Measurements from ENCODE around the gene CAPZA2. TPM values are rescaled to one million over a fixed set of nuclear protein-coding genes. Genes with fewer than 3 reads are reported as not detected.

CAPZA2 gene
- total and polyA plus RNA-seq, 9 of the 15 experiments (the other 6 are each of a cell fraction or from before 2014, with no cell fraction given) = 67.0 to 524 (median 176) TPM

DNA sequence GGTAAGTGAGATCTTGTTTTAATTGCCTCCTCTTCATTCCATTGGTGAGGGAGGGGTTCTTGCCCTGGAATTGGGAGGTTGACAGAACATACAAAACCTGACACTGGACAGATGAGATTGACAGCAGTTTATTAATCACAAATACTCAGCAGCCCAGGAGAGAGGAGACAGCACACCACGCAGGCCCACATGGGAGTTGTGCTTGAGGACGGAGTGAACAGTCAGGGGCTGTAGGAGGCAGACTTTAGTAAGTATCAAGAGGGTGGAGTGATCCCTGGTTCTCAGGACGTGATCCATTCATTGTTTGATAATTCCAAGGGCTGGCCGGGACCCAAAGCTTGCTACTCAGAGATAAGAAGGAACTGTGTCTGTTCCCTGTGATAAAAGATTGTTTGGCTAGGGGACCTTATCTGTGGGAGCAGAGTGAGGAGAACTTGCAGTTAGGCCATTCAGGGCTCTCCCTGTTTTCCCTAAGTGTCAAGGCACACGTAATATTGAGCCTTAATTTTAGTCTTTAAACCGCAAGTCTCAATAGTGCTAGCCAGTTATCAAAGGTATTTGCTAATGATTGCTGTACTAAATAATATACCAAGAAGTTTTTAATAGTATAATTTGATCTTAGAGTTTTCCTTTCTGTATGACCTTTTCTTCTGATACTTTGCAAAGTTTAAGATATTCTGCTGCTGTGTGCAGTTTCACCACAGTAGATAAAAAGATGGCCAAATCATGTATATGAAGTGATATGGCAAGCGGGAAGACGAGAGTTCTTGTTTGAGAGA, 14.5 kb downstream of the CAPZA2 start (continued):
- TF ChIP-seq, protein P1, sequence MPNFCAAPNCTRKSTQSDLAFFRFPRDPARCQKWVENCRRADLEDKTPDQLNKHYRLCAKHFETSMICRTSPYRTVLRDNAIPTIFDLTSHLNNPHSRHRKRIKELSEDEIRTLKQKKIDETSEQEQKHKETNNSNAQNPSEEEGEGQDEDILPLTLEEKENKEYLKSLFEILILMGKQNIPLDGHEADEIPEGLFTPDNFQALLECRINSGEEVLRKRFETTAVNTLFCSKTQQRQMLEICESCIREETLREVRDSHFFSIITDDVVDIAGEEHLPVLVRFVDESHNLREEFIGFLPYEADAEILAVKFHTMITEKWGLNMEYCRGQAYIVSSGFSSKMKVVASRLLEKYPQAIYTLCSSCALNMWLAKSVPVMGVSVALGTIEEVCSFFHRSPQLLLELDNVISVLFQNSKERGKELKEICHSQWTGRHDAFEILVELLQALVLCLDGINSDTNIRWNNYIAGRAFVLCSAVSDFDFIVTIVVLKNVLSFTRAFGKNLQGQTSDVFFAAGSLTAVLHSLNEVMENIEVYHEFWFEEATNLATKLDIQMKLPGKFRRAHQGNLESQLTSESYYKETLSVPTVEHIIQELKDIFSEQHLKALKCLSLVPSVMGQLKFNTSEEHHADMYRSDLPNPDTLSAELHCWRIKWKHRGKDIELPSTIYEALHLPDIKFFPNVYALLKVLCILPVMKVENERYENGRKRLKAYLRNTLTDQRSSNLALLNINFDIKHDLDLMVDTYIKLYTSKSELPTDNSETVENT (CRISPR knock-in tag; IDR thresholded peaks at IDR 0.05) = peak; percentile 43; the same call in 1 of the 2 replicates
- TF ChIP-seq BRD4 (IDR thresholded peaks at IDR 0.05) = no peak
- TF ChIP-seq SMAD3 (CRISPR knock-in tag; conservative IDR thresholded peaks at IDR 0.05) = peak; percentile 96
- TF ChIP-seq ZNF57 (CRISPR knock-in tag; IDR thresholded peaks at IDR 0.05) = no peak
- TF ChIP-seq, protein P2, sequence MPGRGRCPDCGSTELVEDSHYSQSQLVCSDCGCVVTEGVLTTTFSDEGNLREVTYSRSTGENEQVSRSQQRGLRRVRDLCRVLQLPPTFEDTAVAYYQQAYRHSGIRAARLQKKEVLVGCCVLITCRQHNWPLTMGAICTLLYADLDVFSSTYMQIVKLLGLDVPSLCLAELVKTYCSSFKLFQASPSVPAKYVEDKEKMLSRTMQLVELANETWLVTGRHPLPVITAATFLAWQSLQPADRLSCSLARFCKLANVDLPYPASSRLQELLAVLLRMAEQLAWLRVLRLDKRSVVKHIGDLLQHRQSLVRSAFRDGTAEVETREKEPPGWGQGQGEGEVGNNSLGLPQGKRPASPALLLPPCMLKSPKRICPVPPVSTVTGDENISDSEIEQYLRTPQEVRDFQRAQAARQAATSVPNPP (IDR thresholded peaks at IDR 0.05; ENCODE audit: borderline replicate concordance, insufficient read depth, insufficient read length) = no peak
- TF ChIP-seq ZNF224 (CRISPR knock-in tag; IDR thresholded peaks at IDR 0.05) = no peak
- TF ChIP-seq ASH1L (IDR thresholded peaks at IDR 0.05; ENCODE audit: borderline replicate concordance, low read depth, partially characterized antibody) = no peak
- TF ChIP-seq, protein P3, sequence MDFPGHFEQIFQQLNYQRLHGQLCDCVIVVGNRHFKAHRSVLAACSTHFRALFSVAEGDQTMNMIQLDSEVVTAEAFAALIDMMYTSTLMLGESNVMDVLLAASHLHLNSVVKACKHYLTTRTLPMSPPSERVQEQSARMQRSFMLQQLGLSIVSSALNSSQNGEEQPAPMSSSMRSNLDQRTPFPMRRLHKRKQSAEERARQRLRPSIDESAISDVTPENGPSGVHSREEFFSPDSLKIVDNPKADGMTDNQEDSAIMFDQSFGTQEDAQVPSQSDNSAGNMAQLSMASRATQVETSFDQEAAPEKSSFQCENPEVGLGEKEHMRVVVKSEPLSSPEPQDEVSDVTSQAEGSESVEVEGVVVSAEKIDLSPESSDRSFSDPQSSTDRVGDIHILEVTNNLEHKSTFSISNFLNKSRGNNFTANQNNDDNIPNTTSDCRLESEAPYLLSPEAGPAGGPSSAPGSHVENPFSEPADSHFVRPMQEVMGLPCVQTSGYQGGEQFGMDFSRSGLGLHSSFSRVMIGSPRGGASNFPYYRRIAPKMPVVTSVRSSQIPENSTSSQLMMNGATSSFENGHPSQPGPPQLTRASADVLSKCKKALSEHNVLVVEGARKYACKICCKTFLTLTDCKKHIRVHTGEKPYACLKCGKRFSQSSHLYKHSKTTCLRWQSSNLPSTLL (IDR thresholded peaks at IDR 0.05) = peak; percentile 85
- 0 out of 2 replicates have a peak, but pooled peaks have one; percentile 66 for TF ChIP-seq HDGF (IDR thresholded peaks at IDR 0.05)
- TF ChIP-seq, protein P4, sequence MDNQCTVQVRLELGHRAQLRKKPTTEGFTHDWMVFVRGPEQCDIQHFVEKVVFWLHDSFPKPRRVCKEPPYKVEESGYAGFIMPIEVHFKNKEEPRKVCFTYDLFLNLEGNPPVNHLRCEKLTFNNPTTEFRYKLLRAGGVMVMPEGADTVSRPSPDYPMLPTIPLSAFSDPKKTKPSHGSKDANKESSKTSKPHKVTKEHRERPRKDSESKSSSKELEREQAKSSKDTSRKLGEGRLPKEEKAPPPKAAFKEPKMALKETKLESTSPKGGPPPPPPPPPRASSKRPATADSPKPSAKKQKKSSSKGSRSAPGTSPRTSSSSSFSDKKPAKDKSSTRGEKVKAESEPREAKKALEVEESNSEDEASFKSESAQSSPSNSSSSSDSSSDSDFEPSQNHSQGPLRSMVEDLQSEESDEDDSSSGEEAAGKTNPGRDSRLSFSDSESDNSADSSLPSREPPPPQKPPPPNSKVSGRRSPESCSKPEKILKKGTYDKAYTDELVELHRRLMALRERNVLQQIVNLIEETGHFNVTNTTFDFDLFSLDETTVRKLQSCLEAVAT (IDR thresholded peaks at IDR 0.05) = peak in 1 of 2 experiments; percentile 88; a peak in 2 of 4 replicates
- peak; percentile 92 for TF ChIP-seq RUNX1 (IDR thresholded peaks at IDR 0.05; ENCODE audit: low read depth)

Data from K562 (cell line).